ENCODE measurements around the gene MSX1. TPM values are rescaled to one million over a fixed set of nuclear protein-coding genes. Genes with fewer than 3 reads are reported as not detected.

Gene MSX1
- total RNA-seq, 1 donor from 2014 or later: 1.2 TPM

DNA sequence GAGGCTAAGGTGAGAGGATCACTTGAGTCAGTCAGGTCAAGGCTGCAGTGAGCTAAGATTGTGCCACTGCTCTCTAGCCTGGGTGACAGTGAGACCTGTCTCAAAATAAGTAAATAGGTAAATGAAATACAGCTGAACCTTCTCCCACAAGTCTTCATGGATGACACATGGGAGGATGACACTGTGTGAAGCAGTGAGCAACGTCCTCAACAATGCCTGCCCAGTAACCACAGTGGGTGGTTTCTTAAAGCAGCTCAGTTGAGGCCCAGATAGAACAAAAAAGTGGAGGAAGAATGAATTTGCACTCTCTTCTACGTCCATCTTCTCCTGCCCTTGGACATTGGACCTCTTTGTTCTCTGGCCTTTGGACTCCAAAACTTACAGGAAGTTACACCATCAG, 52.7 kb downstream of the MSX1 start:
- no peak for DNase-seq (ENCODE audit: low spot score)

DNA sequence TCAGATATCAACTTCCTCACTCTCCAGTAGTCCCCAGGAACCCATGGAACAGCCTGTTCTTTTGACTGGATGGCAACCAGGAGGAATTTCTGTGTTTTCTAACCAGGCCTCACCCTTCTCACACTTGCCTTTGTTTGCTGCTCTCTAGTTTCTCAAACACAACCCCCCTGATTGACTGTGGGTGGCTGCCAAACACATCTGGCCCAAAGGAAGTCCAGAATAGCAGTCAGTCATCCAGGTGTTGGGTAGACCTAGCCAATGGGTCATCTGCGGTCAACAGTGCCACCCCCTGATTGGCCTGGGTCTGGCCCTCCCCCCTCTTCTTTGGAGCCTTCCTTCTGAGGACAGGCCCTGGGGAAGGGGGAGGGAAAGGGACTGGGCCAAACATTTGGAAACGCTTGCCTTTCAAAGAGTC, 53.7 kb downstream of the MSX1 start:
- DNase-seq (ENCODE audit: low spot score): no peak

Other genes with a start within 250 kb of the MSX1 start
- 10.7 TPM for gene CYTL1, start 159.8 kb downstream of the MSX1 start, total RNA-seq
- gene STK32B, start 191.8 kb downstream of the MSX1 start, total RNA-seq: 4.1 TPM

Data from mucosa of gallbladder (tissue), 1 donor.